IMR-90 (cell line): Measurements from ENCODE around the gene CACNA2D3.

Source experiments
- CEBPB ChIP-seq: IDR thresholded peaks from 2 replicates; pipeline ENCODE4 v1.6.1; 2012; ENCODE audit warnings: low read depth, low read length, improper control_type of control experiment
- CHD1 ChIP-seq: IDR thresholded peaks from 2 replicates; pipeline ENCODE4 v1.6.1; 2012; ENCODE audit warnings: low read depth, low read length, improper control_type of control experiment
- MAFK ChIP-seq: IDR thresholded peaks from 2 replicates; pipeline ENCODE4 v1.6.1; 2012; ENCODE audit warnings: low read depth, low read length, improper control_type of control experiment
- MXI1 ChIP-seq: IDR thresholded peaks from 2 replicates; pipeline ENCODE4 v1.6.1; 2012; ENCODE audit warnings: low read depth, mild to moderate bottlenecking, low read length, moderate library complexity, borderline replicate concordance
- NFE2L2 ChIP-seq: fragments of 150-350 bp; IDR thresholded peaks from 2 replicates; pipeline ENCODE4 v1.6.1; 2016; ENCODE audit warnings: low read depth, mild to moderate bottlenecking, low read length
- POLR2A ChIP-seq: IDR thresholded peaks from 2 replicates; pipeline ENCODE4 v1.6.1; 2012; ENCODE audit warnings: mild to moderate bottlenecking, low read depth, low read length
- RAD21 ChIP-seq: IDR thresholded peaks from 2 replicates; pipeline ENCODE4 v1.6.1; 2012; ENCODE audit warnings: low read length, improper control_type of control experiment
- RCOR1 ChIP-seq: IDR thresholded peaks from 2 replicates; pipeline ENCODE4 v1.6.1; 2012; ENCODE audit warnings: mild to moderate bottlenecking, low read length, improper control_type of control experiment; ENCODE audit not compliant: insufficient replicate concordance
- RFX5 ChIP-seq: IDR thresholded peaks from 2 replicates; pipeline ENCODE4 v1.8.0; 2012; ENCODE audit warnings: low read depth, mild to moderate bottlenecking, low read length, moderate library complexity
- SMC3 ChIP-seq: fragments of 150-350 bp; IDR thresholded peaks from 2 replicates; pipeline ENCODE4 v1.6.1; 2016; ENCODE audit warnings: low read depth, mild to moderate bottlenecking, antibody characterized with exemption, low read length, moderate library complexity
- TF ChIP-seq, protein P1 (sequence below): conservative IDR thresholded peaks from 2 replicates; pipeline ENCODE4 v1.5.1; 2012; ENCODE audit warnings: mild to moderate bottlenecking, low read depth, low read length, improper control_type of control experiment
- TF ChIP-seq, protein P2 (sequence below): fragments of 150-350 bp; IDR thresholded peaks from 2 replicates; pipeline ENCODE4 v1.6.1; 2016; ENCODE audit warnings: low read depth, mild to moderate bottlenecking, low read length, moderate library complexity, borderline replicate concordance
- TF ChIP-seq, protein P3 (sequence below): fragments of 150-350 bp; IDR thresholded peaks from 2 replicates; pipeline ENCODE4 v1.6.1; 2017; ENCODE audit warnings: mild to moderate bottlenecking, antibody characterized with exemption, low read length, low read depth

DNA sequence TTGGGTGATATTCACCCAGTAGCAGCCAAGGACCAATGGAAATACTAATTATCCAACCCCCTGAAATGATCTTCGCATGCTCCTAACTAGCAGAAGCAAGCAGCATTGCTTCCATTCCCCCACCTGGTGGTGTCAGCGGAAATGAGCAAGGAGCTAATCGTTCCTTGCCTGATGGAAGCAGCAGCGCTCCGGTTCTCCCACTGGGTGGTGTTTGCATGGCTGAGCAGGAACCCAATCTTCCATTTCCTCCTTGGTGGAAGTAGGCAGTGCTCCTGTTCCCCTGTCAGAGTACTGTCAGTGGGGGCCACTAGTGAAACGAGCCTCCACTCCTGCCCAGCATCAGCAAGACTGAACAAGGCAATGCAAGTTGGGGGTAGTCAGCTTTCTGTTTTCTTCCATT lies 311.5 kb downstream of the CACNA2D3 start:
- TF ChIP-seq, protein P1, sequence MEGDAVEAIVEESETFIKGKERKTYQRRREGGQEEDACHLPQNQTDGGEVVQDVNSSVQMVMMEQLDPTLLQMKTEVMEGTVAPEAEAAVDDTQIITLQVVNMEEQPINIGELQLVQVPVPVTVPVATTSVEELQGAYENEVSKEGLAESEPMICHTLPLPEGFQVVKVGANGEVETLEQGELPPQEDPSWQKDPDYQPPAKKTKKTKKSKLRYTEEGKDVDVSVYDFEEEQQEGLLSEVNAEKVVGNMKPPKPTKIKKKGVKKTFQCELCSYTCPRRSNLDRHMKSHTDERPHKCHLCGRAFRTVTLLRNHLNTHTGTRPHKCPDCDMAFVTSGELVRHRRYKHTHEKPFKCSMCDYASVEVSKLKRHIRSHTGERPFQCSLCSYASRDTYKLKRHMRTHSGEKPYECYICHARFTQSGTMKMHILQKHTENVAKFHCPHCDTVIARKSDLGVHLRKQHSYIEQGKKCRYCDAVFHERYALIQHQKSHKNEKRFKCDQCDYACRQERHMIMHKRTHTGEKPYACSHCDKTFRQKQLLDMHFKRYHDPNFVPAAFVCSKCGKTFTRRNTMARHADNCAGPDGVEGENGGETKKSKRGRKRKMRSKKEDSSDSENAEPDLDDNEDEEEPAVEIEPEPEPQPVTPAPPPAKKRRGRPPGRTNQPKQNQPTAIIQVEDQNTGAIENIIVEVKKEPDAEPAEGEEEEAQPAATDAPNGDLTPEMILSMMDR = no peak
- TF ChIP-seq RAD21 (no peak), POLR2A (no peak), NFE2L2 (no peak), CEBPB (no peak), RCOR1 (no peak), SMC3 (no peak), MXI1 (no peak), CHD1 (no peak), MAFK (no peak), RFX5 (no peak)
- TF ChIP-seq, protein P2, sequence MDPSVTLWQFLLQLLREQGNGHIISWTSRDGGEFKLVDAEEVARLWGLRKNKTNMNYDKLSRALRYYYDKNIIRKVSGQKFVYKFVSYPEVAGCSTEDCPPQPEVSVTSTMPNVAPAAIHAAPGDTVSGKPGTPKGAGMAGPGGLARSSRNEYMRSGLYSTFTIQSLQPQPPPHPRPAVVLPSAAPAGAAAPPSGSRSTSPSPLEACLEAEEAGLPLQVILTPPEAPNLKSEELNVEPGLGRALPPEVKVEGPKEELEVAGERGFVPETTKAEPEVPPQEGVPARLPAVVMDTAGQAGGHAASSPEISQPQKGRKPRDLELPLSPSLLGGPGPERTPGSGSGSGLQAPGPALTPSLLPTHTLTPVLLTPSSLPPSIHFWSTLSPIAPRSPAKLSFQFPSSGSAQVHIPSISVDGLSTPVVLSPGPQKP = no peak
- TF ChIP-seq, protein P3, sequence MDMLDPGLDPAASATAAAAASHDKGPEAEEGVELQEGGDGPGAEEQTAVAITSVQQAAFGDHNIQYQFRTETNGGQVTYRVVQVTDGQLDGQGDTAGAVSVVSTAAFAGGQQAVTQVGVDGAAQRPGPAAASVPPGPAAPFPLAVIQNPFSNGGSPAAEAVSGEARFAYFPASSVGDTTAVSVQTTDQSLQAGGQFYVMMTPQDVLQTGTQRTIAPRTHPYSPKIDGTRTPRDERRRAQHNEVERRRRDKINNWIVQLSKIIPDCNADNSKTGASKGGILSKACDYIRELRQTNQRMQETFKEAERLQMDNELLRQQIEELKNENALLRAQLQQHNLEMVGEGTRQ = no peak
